IgD-negative memory B cell (primary cell): ENCODE measurements around the gene MBD3. TPM values are rescaled to one million over a fixed set of nuclear protein-coding genes. Genes with fewer than 3 reads are reported as not detected.

Source experiments
- H3K27ac Mint-ChIP-seq, 3 donors: one replicate each; pipeline ENCODE4 v1.8.0; 2020 to 2022; ENCODE audit warnings: mild to moderate bottlenecking in 3 of 3, mixed read lengths in 3 of 3, moderate library complexity in 1 of 3
- H3K27me3 Mint-ChIP-seq: one replicate; pipeline ENCODE4 v1.8.0; 2021; ENCODE audit warnings: mixed read lengths
- H3K36me3 Mint-ChIP-seq: one replicate; pipeline ENCODE4 v1.8.0; 2020; ENCODE audit warnings: mild to moderate bottlenecking, mixed read lengths
- H3K4me1 Mint-ChIP-seq, 3 donors: one replicate each; pipeline ENCODE4 v1.8.0; 2020 to 2022; ENCODE audit warnings: mixed read lengths in 3 of 3, mild to moderate bottlenecking in 1 of 3
- H3K4me3 Mint-ChIP-seq, 4 donors: one replicate each; pipeline ENCODE4 v1.8.0; 2020 to 2022; ENCODE audit warnings: mild to moderate bottlenecking in 4 of 4, mixed read lengths in 4 of 4, moderate library complexity in 3 of 4
- H3K9me3 Mint-ChIP-seq, 3 donors: one replicate each; pipeline ENCODE4 v1.8.0; 2020 to 2021; ENCODE audit warnings: mixed read lengths in 3 of 3, mild to moderate bottlenecking in 1 of 3
- polyA plus RNA-seq: library from polyadenylated mRNA; unstranded; fragments of 300-500 nt; fragmentation: Illumina TruSeq; gene quantifications from one replicate; pipeline ENCODE4 v1.2.3, GENCODE V29; 2021

The MBD3 gene
- polyA plus RNA-seq, 1 donor from 2014 or later: 16.4 TPM

DNA sequence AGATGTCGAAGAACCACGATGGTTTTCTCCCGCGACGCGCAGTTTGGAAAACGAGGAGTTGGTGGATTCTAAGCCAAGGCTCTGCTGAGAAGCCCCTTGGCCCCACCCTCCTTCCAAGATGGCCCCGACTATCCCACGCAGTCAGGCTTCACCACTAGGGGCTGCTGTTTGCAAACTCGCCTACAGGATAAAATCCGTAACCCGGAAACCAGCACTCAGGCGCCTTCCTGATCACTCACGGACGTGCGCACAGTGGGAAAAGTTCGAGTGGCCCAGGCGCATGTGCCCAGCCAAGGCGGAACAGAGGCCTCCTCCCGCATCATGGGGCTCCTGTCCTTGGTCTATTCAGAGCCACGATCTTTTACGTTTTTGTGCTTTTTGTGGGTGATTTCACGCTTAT lies 31.8 kb upstream of the MBD3 start:
- H3K4me3 Mint-ChIP-seq: no peak overlapping the region

GRCh38 chr19:1622541-1622940 lies 29.9 kb upstream of the MBD3 start:
- Mint-ChIP-seq H3K4me3 (peak overlapping the region in 1 of 4 donors; percentile 74), H3K4me1 (peaks cover 9 to 15% (median 13%) of the 10 kb centered on the region in 3 donors), H3K36me3 (peaks cover 1% of the 10 kb centered on the region), H3K27me3 (no peaks in the 10 kb centered on the region), H3K9me3 (no peaks in the 10 kb centered on the region), H3K27ac (peak overlapping the region in 2 of 3 donors; percentile 61 to 93)

More for the DNA sequence above, 31.8 kb upstream of the MBD3 start:
- peaks cover 1% of the 10 kb centered on the region for H3K36me3 Mint-ChIP-seq
- H3K27me3 Mint-ChIP-seq: no peaks in the 10 kb centered on the region
- peaks cover 2 to 8% (median 6%) of the 10 kb centered on the region in 3 donors for H3K4me1 Mint-ChIP-seq
- no peaks in the 10 kb centered on the region for H3K9me3 Mint-ChIP-seq
- H3K27ac Mint-ChIP-seq: peak overlapping the region in 2 of 3 donors; percentile 5 to 80

- peaks cover 1% of the 10 kb centered on the region for H3K36me3 Mint-ChIP-seq
- H3K4me3 Mint-ChIP-seq: no peak overlapping the region
- H3K27ac Mint-ChIP-seq: no peak overlapping the region
- H3K27me3 Mint-ChIP-seq: no peaks in the 10 kb centered on the region
- H3K9me3 Mint-ChIP-seq: no peaks in the 10 kb centered on the region
- peaks cover 15 to 18% (median 17%) of the 10 kb centered on the region in 3 donors for H3K4me1 Mint-ChIP-seq
Measured at GRCh38 chr19:1622007-1622406, 29.3 kb upstream of the MBD3 start.

DNA sequence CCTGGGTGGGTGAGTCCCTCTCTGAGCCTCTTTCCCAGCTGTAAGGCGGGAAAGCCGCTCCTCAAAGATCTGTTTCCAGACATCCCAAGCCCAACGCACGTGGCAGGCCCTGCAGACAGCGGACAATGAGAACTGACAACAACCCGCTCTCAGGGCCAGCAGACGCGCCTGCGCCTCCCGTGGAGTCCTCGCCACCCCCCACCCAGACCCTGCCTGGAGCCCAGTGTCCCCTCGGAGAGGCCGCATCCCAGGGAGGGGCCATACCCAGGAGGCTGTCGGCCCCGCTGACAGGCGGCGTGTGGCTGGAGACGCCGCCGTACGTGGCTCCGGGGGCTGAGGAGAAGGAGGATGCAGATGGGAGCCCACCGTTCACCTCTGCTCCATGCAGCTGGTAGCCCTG lies 28.9 kb upstream of the MBD3 start:
- no peak overlapping the region for H3K4me3 Mint-ChIP-seq
- no peak overlapping the region for H3K27ac Mint-ChIP-seq
- H3K36me3 Mint-ChIP-seq: peaks cover 1% of the 10 kb centered on the region
- no peaks in the 10 kb centered on the region for H3K27me3 Mint-ChIP-seq
- H3K9me3 Mint-ChIP-seq: no peaks in the 10 kb centered on the region
- H3K4me1 Mint-ChIP-seq: peaks cover 19 to 22% (median 22%) of the 10 kb centered on the region in 3 donors

GRCh38 chr19:1621021-1621420 lies 28.4 kb upstream of the MBD3 start:
- H3K9me3 Mint-ChIP-seq: no peaks in the 10 kb centered on the region
- H3K27me3 Mint-ChIP-seq: no peaks in the 10 kb centered on the region
- peaks cover 1% of the 10 kb centered on the region for H3K36me3 Mint-ChIP-seq
- no peak overlapping the region for H3K4me3 Mint-ChIP-seq
- H3K4me1 Mint-ChIP-seq: peaks cover 21 to 22% (median 22%) of the 10 kb centered on the region in 3 donors
- no peak overlapping the region for H3K27ac Mint-ChIP-seq

DNA sequence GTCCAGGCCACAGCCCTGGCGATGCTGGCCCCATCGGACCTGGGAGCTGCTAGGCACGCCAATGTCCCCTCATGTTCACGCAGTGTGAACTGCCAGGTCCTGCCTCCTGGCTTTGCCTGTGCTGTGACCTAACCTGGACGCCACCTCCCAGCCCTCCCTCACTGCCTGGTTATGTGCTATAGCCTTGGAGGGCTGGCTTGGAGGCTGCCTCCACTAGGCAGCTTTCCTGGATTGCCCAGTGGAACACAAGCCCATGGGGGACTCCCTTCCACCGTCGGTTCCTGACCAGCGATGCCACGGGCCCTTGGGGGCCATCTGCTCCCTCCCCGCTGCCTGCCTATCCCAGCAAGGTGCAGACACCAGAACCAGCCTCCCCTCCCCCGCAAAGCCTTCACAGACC lies 27.8 kb upstream of the MBD3 start:
- H3K27ac Mint-ChIP-seq: no peak overlapping the region
- H3K36me3 Mint-ChIP-seq: peaks cover 2% of the 10 kb centered on the region

DNA sequence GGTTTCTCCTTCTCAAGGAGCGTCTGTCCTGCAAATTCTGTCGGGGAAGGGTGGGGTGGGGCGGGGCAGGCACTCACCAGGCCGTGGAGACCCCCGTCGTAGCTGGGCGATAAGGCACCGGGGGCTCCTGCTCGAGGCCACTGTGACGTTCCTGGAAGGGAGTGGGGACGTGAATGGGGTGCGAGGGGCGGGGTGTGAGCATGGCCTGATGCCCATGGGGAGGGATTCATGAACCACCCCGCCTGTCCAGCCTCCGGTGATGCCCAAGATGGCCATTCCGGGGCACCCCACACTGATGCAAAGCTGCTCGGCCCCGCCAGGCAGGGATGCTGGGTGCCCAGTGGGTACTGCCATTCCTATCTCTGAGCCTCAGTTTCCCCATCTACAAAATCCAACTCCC lies 27.0 kb upstream of the MBD3 start:
- no peaks in the 10 kb centered on the region for H3K27me3 Mint-ChIP-seq
- H3K36me3 Mint-ChIP-seq: peaks cover 2% of the 10 kb centered on the region
- H3K4me1 Mint-ChIP-seq: peaks cover 21 to 22% (median 21%) of the 10 kb centered on the region in 3 donors
- no peaks in the 10 kb centered on the region for H3K9me3 Mint-ChIP-seq
- no peak overlapping the region for H3K4me3 Mint-ChIP-seq
- peak overlapping the region in 1 of 3 donors; percentile 35 for H3K27ac Mint-ChIP-seq

More for the DNA sequence above, 27.8 kb upstream of the MBD3 start:
- Mint-ChIP-seq H3K4me1 (peaks cover 21 to 22% (median 22%) of the 10 kb centered on the region in 3 donors), H3K27me3 (no peaks in the 10 kb centered on the region), H3K9me3 (no peaks in the 10 kb centered on the region), H3K4me3 (no peak overlapping the region)

DNA sequence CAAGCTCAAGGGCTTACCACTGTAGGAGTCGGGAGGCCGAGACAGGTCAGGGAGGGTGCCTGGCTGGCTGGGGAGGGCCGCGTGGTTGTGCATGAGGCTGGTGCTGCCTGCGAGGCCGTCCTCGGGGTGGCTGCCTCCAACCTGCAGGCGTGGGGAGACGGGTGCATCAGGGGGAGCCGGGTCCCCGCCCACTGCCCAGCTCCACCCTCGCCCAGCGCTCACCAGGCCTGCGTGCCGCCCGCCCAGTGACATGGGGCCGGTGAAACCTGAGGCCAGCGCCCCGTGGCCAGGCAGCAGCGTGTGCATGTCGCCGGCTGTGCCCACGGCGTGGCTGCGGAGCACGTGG lies 26.4 kb upstream of the MBD3 start:
- Mint-ChIP-seq H3K4me3 (no peak overlapping the region), H3K4me1 (peaks cover 18 to 21% (median 18%) of the 10 kb centered on the region in 3 donors), H3K27me3 (no peaks in the 10 kb centered on the region), H3K36me3 (peaks cover 1% of the 10 kb centered on the region), H3K9me3 (no peaks in the 10 kb centered on the region), H3K27ac (no peak overlapping the region)

- Mint-ChIP-seq H3K4me3 (peak overlapping the region in 3 of 4 donors; percentile 20 to 82 (median 24)), H3K36me3 (peaks cover 1% of the 10 kb centered on the region), H3K27ac (peak overlapping the region in 2 of 3 donors; percentile 54 to 91), H3K9me3 (no peaks in the 10 kb centered on the region), H3K27me3 (no peaks in the 10 kb centered on the region), H3K4me1 (peaks cover 18 to 21% (median 18%) of the 10 kb centered on the region in 3 donors)
Measured at GRCh38 chr19:1618157-1619093, 25.8 kb upstream of the MBD3 start.

DNA sequence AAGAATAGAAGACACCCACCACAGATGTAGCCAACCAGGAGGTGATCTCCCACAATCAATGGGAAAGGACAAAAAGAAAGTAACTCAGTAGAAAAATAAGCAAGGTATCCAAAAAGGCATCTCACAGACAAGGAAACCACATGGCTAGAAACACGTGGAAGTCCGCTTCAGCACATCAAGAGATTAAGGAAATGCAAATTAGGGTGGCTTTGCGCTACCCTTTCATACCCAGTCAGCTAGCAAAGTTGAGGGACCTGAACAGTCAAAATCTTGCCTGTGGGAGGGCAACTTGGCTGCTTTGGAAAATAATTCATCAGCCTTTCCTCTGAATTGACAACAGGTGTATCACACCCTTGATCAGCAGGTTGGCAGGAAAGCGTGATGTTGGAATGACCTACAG lies 24.2 kb upstream of the MBD3 start:
- Mint-ChIP-seq H3K9me3 (no peaks in the 10 kb centered on the region), H3K4me1 (peaks cover 14 to 21% (median 18%) of the 10 kb centered on the region in 3 donors), H3K4me3 (peak overlapping the region in 2 of 4 donors; percentile 27 to 85), H3K27me3 (no peaks in the 10 kb centered on the region), H3K36me3 (peaks cover 1% of the 10 kb centered on the region), H3K27ac (peak overlapping the region; percentile 14 to 77 (median 75))

- Mint-ChIP-seq H3K27ac (peak overlapping the region in 1 of 3 donors; percentile 75), H3K4me3 (peak overlapping the region in 1 of 4 donors; percentile 27), H3K36me3 (peaks cover 1% of the 10 kb centered on the region), H3K9me3 (no peaks in the 10 kb centered on the region), H3K4me1 (peaks cover 14 to 21% (median 20%) of the 10 kb centered on the region in 3 donors), H3K27me3 (no peaks in the 10 kb centered on the region)
Measured at GRCh38 chr19:1616396-1616795, 23.7 kb upstream of the MBD3 start.

DNA sequence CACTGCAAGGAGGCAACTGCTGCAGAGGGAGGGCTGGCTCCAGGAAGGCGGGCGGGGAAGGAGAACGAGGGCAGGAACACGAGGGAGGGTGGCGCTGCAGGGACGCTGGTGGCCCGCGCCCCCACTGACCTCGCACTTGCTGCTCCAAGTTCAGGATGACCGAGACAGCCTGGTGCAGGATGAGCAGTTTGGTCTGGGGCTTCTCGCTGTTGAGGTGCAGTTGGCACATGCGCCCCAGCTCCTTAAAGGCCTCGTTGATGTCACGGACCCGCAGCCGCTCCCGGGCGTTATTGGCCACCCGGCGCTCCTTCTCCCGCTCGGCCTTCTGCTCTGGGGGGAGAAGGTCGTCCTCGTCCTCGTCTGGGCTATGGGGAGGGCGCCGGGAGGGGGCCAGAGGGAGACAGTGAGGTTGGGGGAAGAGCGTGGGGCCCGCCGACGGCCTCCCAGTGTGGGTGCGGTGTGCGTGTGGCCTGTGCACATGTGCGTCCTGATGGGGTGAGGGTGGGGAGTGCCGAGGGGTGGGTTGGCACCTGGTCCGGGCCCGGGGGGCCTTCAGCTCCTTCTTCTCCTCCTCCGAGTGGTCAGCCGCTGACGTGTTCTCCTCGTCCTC lies 22.6 kb upstream of the MBD3 start:
- no peak overlapping the region for H3K27ac Mint-ChIP-seq
- H3K27me3 Mint-ChIP-seq: no peaks in the 10 kb centered on the region
- no peaks in the 10 kb centered on the region for H3K9me3 Mint-ChIP-seq
- no peak overlapping the region for H3K4me3 Mint-ChIP-seq
- peaks cover 14 to 23% (median 21%) of the 10 kb centered on the region in 3 donors for H3K4me1 Mint-ChIP-seq
- peaks cover 4% of the 10 kb centered on the region for H3K36me3 Mint-ChIP-seq

DNA sequence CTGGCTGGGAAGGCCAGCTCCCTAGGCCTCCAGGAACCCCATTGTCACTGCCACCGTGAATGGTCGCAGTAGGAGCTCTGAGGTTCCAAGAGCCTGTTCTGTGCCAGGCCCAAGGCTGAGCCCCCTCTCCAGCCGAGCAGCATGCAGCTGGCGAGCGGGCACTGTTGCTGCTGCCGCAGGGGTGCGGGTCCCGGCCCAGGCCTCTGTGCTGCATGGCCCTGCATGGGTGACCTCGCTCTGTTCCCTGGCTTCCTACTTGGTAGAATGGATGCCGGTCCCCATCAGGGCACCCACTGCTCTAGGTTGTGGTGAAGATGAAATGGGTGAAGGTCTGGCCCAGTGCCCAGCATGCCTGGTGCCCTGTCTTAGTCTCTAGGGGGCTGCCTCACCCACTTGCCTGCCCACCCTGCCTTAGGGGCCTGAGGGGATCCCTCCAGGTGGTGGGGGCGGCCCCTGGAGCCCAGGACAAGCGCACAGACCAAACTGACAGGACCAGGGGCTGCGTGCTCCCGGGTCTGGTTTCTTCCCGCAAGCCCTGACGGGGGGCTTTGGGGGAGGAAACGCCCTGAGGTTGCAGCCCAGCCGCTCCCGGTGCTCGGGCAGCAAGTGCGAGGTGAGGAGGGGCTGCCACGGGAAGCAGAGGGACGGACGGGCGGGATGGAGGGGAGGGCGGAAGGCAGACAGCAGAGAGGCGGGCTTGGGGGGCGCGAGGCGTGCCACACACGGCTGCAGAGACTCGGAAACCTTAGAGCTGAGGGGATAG lies 21.3 kb upstream of the MBD3 start:
- no peaks in the 10 kb centered on the region for H3K9me3 Mint-ChIP-seq
- peaks cover 4% of the 10 kb centered on the region for H3K36me3 Mint-ChIP-seq

DNA sequence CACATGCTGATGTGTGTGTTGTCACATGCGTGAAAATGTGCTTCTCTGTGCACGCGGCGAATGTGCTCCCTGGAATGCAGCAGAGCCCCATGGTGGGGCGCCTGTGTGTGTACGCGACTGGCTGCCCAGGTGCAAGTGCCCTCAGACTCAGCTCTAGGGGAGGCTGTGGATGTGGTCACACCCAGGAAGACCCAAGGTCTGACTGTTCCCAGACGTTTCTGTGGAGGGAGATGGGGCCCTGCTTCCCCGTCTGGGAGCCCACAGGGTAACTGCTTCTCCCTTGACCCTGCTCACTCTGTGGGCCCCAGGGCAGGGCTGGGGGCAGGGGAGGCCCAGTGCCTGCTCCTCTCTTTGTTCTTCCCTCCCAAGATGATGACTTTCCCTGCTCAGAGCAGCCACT lies 20.5 kb upstream of the MBD3 start:
- Mint-ChIP-seq H3K36me3 (peaks cover 4% of the 10 kb centered on the region), H3K9me3 (no peaks in the 10 kb centered on the region), H3K4me1 (peaks cover 9 to 30% (median 26%) of the 10 kb centered on the region in 3 donors), H3K27me3 (no peaks in the 10 kb centered on the region), H3K4me3 (no peak overlapping the region), H3K27ac (no peak overlapping the region)

More for the DNA sequence above, 21.3 kb upstream of the MBD3 start:
- Mint-ChIP-seq H3K27ac (no peak overlapping the region), H3K27me3 (no peaks in the 10 kb centered on the region), H3K4me1 (peaks cover 14 to 27% (median 24%) of the 10 kb centered on the region in 3 donors), H3K4me3 (no peak overlapping the region)
